Measurements from ENCODE around the gene BCL2L1.

BCL2L1 gene

GRCh38 chr20:31620246-31620645 lies 102.4 kb downstream of the BCL2L1 start:
- Histone ChIP-seq H3K9me3 (ENCODE audit: severe bottlenecking) (no peaks in the 10 kb centered on the region), H3K27ac (no peak overlapping the region), H3K36me3 (no peaks in the 10 kb centered on the region), H3K4me3 (ENCODE audit: low read depth, low read length) (no peak overlapping the region), H3K27me3 (ENCODE audit: insufficient read depth, low read depth, severe bottlenecking) (no peaks in the 10 kb centered on the region)
- DNase-seq: no peak
- no peak for TF ChIP-seq CTCF (IDR thresholded peaks at IDR 0.05; ENCODE audit: low read depth, low read length)

- TF ChIP-seq CTCF (IDR thresholded peaks at IDR 0.05; ENCODE audit: low read depth, low read length): no peak
- no peak for DNase-seq
- H3K9me3 ChIP-seq (ENCODE audit: severe bottlenecking): no peaks in the 10 kb centered on the region
These were observed 105.1 kb downstream of the BCL2L1 start for GRCh38 chr20:31617432-31618104.

GRCh38 chr20:31615416-31615815 lies 107.3 kb downstream of the BCL2L1 start:
- H3K27me3 ChIP-seq (ENCODE audit: insufficient read depth, low read depth, severe bottlenecking): no peaks in the 10 kb centered on the region
- no peak for TF ChIP-seq CTCF (IDR thresholded peaks at IDR 0.05; ENCODE audit: low read depth, low read length)
- H3K9me3 ChIP-seq (ENCODE audit: severe bottlenecking): no peaks in the 10 kb centered on the region

More at GRCh38 chr20:31617432-31618104, 105.1 kb downstream of the BCL2L1 start:
- Histone ChIP-seq H3K27ac (no peak overlapping the region), H3K4me3 (ENCODE audit: low read depth, low read length) (no peak overlapping the region), H3K36me3 (no peaks in the 10 kb centered on the region), H3K27me3 (ENCODE audit: insufficient read depth, low read depth, severe bottlenecking) (no peaks in the 10 kb centered on the region)

More at GRCh38 chr20:31615416-31615815, 107.3 kb downstream of the BCL2L1 start:
- H3K36me3 ChIP-seq: no peaks in the 10 kb centered on the region
- DNase-seq: no peak
- no peak overlapping the region for H3K4me3 ChIP-seq (ENCODE audit: low read depth, low read length)
- no peak overlapping the region for H3K27ac ChIP-seq

Data from WERI-Rb-1 (cell line).